Activated CD4-positive, CD25-positive, alpha-beta regulatory T cell treated with anti-CD3 and anti-CD28 coated beads, Interleukin-2, amount 50 U/mL, for 24 hours (primary cell): ENCODE data around the gene SFTPB.
"Not testable (repeated sequence)": the region's sequence is repeated elsewhere in the genome, so short reads cannot be mapped to it uniquely, and the experiment has no call there.

Experiments
- ATAC-seq, 2 donors: fragments of 150-1000 bp; cut with Tn5 transposase; one replicate each; pipeline ENCODE4 v1.10.0; 2021; ENCODE audit warnings: mild to moderate bottlenecking in 1 of 2, moderate library complexity in 1 of 2

SFTPB gene

GRCh38 chr2:85675427-85675826 is 7.4 kb upstream of the SFTPB start:
- no peak for ATAC-seq

- no peak for ATAC-seq
These were observed 6.4 kb upstream of the SFTPB start for GRCh38 chr2:85674417-85674816.

- no peak for ATAC-seq
These were observed 5.8 kb upstream of the SFTPB start for GRCh38 chr2:85673716-85674375.

GRCh38 chr2:85672456-85672855 is 4.5 kb upstream of the SFTPB start:
- no peak for ATAC-seq

GRCh38 chr2:85670416-85670815 is 2.4 kb upstream of the SFTPB start:
- not testable (repeated sequence) for ATAC-seq

GRCh38 chr2:85669549-85669948 is 1.6 kb upstream of the SFTPB start:
- no peak for ATAC-seq

- no peak for ATAC-seq
These were observed 801 bp upstream of the SFTPB start for GRCh38 chr2:85668857-85669142.

- ATAC-seq: no peak
These were observed 414 bp downstream of the SFTPB start for GRCh38 chr2:85667561-85668008.

GRCh38 chr2:85666435-85667316 is 1.3 kb downstream of the SFTPB start:
- ATAC-seq: no peak

GRCh38 chr2:85666016-85666415 is 2.0 kb downstream of the SFTPB start:
- ATAC-seq: no peak

GRCh38 chr2:85665264-85665937 is 2.6 kb downstream of the SFTPB start:
- ATAC-seq: no peak

- ATAC-seq: no peak
These were observed 4.1 kb downstream of the SFTPB start for GRCh38 chr2:85663594-85664565.

GRCh38 chr2:85662899-85663593 is 5.0 kb downstream of the SFTPB start:
- ATAC-seq: no peak

- ATAC-seq: no peak
These were observed 6.7 kb downstream of the SFTPB start for GRCh38 chr2:85661139-85661858.

GRCh38 chr2:85660725-85661124 is 7.3 kb downstream of the SFTPB start:
- no peak for ATAC-seq

- not testable (repeated sequence) for ATAC-seq
These were observed 7.7 kb downstream of the SFTPB start for GRCh38 chr2:85660301-85660700.

GRCh38 chr2:85659324-85659981 is 8.5 kb downstream of the SFTPB start:
- ATAC-seq: no peak

- not testable (repeated sequence) for ATAC-seq
These were observed 10.6 kb downstream of the SFTPB start for GRCh38 chr2:85657399-85657798.

GRCh38 chr2:85656468-85656867 is 11.5 kb downstream of the SFTPB start:
- ATAC-seq: no peak

- no peak for ATAC-seq
These were observed 12.0 kb downstream of the SFTPB start for GRCh38 chr2:85655961-85656417.
